Stimulated activated CD4-positive, alpha-beta T cell treated with anti-CD3 and anti-CD28 coated beads, Interleukin-1b, Interleukin-23, amount 100 ng/mL, for 4 hours (primary cell): Measurements from ENCODE around the gene WDR41.
"Not testable (repeated sequence)": the region's sequence is repeated elsewhere in the genome, so short reads cannot be mapped to it uniquely, and the experiment has no call there.

Experiments used
- DNase-seq, 2 donors: peaks; one replicate each; pipeline ENCODE4 v3.0.0-alpha.2; 2020; ENCODE audit warnings: low read depth in 2 of 2

Gene WDR41

GRCh38 chr5:77407152-77407551 is 85.0 kb downstream of the WDR41 start:
- DNase-seq = no peak

DNA sequence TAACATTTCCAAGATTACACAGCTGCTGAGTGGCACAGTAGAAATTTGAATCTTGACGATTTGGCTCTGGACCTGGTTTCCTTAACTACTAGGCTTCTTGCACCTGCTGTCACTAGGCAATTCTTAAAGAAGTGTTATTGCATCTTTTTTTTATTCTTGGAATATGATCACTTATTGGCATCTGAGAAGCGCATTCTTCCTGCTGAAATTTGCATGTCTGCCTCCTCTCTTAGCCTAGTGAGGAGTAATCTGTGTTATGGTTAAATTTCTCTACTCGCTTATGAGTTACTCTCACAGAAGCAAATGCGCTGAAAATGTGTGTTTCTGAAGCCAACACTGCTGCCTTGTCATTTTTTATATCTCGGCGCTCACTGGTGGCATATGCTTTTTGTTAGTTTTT is 89.3 kb downstream of the WDR41 start:
- no peak for DNase-seq

DNA sequence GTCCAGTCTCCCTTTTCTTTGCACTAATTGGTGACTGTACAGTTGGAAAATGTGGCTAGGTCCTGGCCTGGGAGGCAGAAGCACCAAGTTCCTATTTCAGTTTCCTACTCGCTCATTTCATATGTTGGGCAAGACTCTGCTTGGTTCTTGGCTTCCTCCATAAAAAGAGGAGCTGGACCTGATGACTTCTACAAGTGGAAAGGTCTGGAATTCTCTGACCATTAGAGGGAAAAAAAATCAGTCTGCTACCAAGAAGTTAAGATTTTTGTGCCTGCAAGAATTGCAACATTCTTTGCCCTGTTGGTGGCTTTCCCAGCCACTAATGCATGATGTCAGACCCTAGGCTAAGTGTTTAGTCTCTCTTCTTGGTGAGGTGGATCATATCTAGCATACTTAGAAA is 91.5 kb downstream of the WDR41 start:
- no peak for DNase-seq

- DNase-seq = no peak
Measured at GRCh38 chr5:77398896-77399295, 93.2 kb downstream of the WDR41 start.

DNA sequence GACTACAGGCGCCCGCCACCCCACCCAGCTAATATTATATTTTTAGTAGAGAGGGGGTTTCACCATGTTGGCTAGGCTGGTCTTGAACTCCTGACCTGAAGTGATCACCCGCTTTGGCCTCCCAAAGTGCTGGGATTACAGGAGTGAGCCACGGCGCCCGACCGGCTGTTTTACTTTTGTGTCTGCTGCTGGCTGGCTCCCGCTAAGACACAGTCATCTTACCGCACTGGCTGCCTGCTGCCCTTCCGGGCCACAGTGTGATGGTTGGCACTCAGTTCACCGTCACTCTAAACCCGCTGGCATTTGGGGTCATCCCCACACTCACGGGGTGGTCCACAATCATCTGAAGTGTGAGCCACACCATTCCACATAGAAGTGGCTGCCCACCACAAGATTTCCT is 93.7 kb downstream of the WDR41 start:
- no peak for DNase-seq

- no peak for DNase-seq
Measured at GRCh38 chr5:77397686-77398292, 94.3 kb downstream of the WDR41 start.

GRCh38 chr5:77396017-77396416 is 96.1 kb downstream of the WDR41 start:
- DNase-seq = no peak

DNA sequence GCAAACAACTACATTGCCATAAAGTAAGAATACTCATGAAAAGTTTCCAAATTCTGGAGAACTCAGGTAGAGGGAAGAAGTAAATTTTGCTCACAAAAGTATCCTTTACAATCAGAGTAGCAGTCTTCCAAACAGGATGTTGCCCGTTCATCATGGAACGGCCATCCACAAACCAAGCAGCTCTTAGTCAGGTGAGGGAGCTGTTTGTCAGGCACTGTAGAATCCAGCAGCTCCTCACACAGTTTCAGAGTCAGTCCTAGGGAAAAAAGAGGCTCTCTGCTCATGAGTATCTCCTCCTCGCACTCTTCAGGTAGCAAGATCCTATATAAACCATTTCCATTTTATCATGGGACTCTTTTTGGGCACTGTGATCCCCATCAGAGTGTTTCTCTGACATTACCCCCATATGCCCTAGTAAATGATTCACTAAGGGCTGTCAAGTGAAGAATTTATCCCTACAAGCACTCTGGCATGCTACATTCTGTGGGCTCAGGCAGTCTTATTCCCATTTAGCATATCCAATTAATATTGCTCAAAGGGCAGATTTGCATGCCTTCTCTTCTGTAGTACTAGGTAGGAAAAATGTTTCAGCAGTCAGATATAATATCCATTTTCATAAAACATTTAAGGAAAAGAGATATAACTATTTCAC is 97.9 kb downstream of the WDR41 start:
- no peak for DNase-seq

DNA sequence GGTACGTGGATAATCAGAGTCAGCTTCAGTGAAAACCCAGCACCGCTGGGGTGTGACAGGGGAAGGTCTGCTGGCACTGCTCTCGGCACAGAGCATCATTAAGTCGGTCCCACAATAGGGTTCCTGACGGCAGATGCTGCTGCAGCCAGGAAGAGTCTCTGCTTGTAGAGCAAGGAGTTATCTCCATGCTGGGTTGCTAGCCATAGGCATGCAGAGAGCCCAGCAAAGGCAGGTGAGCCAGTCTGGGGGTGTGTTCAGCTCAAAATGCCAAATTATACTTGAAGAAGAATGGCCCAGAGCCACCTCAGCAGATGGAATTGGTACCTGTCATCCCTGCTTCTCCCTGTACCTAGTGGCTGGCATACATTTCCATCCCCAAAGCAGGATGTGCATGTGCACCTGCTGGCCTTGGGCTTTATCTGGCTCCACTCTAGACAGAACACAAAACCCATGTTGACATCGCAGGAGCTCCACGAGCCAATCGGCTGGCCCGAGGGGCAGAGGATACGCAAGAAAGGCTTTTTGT is 100.8 kb downstream of the WDR41 start:
- no peak for DNase-seq

DNA sequence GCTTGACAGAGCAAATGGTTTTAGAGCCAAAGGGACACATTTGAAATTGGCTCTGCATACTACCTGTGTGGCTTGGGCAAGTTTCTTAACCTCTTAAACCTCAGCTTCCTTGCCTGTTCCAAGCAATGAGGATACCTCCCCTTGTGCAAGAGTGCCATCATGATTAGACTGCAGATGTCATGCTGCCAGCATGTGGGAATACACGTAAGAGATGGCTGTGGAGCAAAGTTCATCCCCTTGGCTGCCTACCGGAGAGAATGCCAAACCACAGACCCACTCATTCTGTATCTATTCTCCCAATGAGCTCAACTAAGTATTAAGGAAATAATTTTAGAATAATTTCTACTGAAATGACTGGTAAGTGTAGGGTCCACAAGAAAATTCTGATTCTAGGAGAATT is 101.3 kb downstream of the WDR41 start:
- no peak for DNase-seq

DNA sequence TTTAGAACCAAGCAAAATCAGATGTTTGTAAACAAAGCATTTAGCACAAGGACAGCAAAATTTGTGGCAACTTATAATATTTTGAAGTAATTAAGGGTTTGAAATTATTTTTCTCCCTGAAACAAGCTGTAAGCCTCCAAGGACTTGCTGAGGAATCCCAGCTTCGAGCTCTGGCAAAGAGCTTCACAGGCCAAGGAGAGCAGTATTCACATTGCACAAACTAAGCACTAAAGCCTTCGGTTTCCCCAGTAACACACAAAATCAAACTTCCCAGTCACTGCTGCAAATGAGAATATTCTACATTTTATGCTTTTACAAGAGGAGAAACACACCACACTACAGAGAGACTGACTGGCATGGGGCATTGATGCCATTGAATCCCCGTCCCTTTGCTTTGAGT is 101.9 kb downstream of the WDR41 start:
- DNase-seq = no peak

DNA sequence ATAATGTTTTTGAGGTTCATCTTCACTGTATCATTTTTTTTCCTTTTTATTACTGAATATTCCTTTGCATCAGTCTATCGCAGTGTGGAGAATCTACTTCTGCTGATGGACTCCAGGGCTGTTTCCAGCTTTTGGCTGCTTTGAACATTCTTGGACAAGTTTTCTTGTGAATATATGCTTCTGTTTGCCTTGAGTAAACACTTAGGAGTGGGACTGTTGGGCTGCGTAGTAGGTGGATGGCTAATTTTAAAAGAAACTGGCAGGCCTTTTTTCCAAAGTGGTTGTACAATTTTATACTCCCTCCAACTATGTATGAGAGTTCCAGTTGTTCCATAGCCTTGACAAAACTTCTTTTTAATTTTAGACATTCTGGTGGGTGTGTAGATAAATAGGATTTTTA is 102.4 kb downstream of the WDR41 start:
- DNase-seq = no peak

- not testable (repeated sequence) for DNase-seq
Measured at GRCh38 chr5:77386340-77386739, 105.8 kb downstream of the WDR41 start.

- DNase-seq = not testable (repeated sequence)
Measured at GRCh38 chr5:77383336-77383735, 108.8 kb downstream of the WDR41 start.
